ENCODE measurements around the gene NPRL2.

The NPRL2 gene

GRCh38 chr3:50304601-50305000 is 46.0 kb downstream of the NPRL2 start:
- DNase-seq (ENCODE audit: low spot score), result no peak

GRCh38 chr3:50303013-50303815 is 47.4 kb downstream of the NPRL2 start, which contains the start of gene HYAL1:
Gene HYAL1, minus strand, starts transcription at chr3:50303574. Its CDS starts 618 bp downstream, at chr3:50302956.
- DNase-seq (ENCODE audit: low spot score), result no peak

GRCh38 chr3:50302095-50303012 is 48.2 kb downstream of the NPRL2 start:
- no peak for DNase-seq (ENCODE audit: low spot score)

- no peak for DNase-seq (ENCODE audit: low spot score)
These were observed 49.8 kb downstream of the NPRL2 start for GRCh38 chr3:50300681-50301254.

- DNase-seq (ENCODE audit: low spot score), result no peak
These were observed 50.5 kb downstream of the NPRL2 start for GRCh38 chr3:50299929-50300680.

- no peak for DNase-seq (ENCODE audit: low spot score)
These were observed 51.0 kb downstream of the NPRL2 start for GRCh38 chr3:50299638-50299928.

GRCh38 chr3:50298836-50299637 is 51.5 kb downstream of the NPRL2 start, which contains the start of the genes HYAL3 and NAA80:
Gene HYAL3, minus strand, starts transcription at chr3:50299405. Its CDS starts 3,803 bp downstream, at chr3:50295602.
Gene NAA80, minus strand, starts transcription at chr3:50299405. Its CDS starts 1,942 bp downstream, at chr3:50297463.
- peak; percentile 99 for DNase-seq (ENCODE audit: low spot score)

- DNase-seq (ENCODE audit: low spot score), result no peak
These were observed 52.5 kb downstream of the NPRL2 start for GRCh38 chr3:50297896-50298725.

- no peak for DNase-seq (ENCODE audit: low spot score)
These were observed 53.2 kb downstream of the NPRL2 start for GRCh38 chr3:50297384-50297775.

Data from CD4-positive, alpha-beta T cell treated with Interleukin-2 at 100 ng/mL for 4 hours (primary cell).